Endometrial microvascular endothelial cells (primary cell): Measurements from ENCODE around the gene PIK3R6. TPM values are rescaled to one million over a fixed set of nuclear protein-coding genes. Genes with fewer than 3 reads are reported as not detected.
"Not testable (repeated sequence)": the region's sequence is repeated elsewhere in the genome, so short reads cannot be mapped to it uniquely, and the experiment has no call there.

Experiments used
- in situ Hi-C: cut with HindIII; loops from 2 replicates; pipeline ENCODE4 v1.10.0; 2017; ENCODE audit warnings: low sequenced_read_pairs, low pct_unique_long_range_greater_than_20kb; ENCODE audit errors: inconsistent ontology term
- total RNA-seq: library from RNA; depleted of rRNA; stranded (reverse); fragments of >200 nt; gene quantifications from one replicate; pipeline ENCODE4 v1.2.3, GENCODE V29; 2015; ENCODE audit errors: inconsistent ontology term

PIK3R6 gene
- total RNA-seq, 1 donor from 2014 or later = not detected

GRCh38 chr17:8806253-8806925 is 61.1 kb downstream of the PIK3R6 start:
- in situ Hi-C loops = no loop called here

GRCh38 chr17:8805396-8805795 is 62.1 kb downstream of the PIK3R6 start:
- in situ Hi-C loops = not testable (repeated sequence)

- in situ Hi-C loops = no loop called here
These were observed 63.7 kb downstream of the PIK3R6 start for GRCh38 chr17:8803531-8804420.

- in situ Hi-C loops = no loop called here
These were observed 66.2 kb downstream of the PIK3R6 start for GRCh38 chr17:8801135-8801840.

- in situ Hi-C loops = no loop called here
These were observed 66.8 kb downstream of the PIK3R6 start for GRCh38 chr17:8800656-8801055.

- in situ Hi-C loops = no loop called here
These were observed 67.8 kb downstream of the PIK3R6 start for GRCh38 chr17:8799570-8800212.

GRCh38 chr17:8798846-8799569 is 68.5 kb downstream of the PIK3R6 start, which contains the start of gene MFSD6L:
MFSD6L (minus strand) TSS chr17:8799365; CDS start chr17:8799120, 245 bp downstream.
- in situ Hi-C loops = no loop called here

GRCh38 chr17:8798176-8798845 is 69.2 kb downstream of the PIK3R6 start:
- in situ Hi-C loops = no loop called here

GRCh38 chr17:8797621-8798175 is 69.8 kb downstream of the PIK3R6 start:
- in situ Hi-C loops = no loop called here

GRCh38 chr17:8794636-8795035 is 72.8 kb downstream of the PIK3R6 start:
- in situ Hi-C loops = no loop called here

- in situ Hi-C loops = no loop called here
These were observed 73.8 kb downstream of the PIK3R6 start for GRCh38 chr17:8793649-8794048.

- in situ Hi-C loops = no loop called here
These were observed 74.8 kb downstream of the PIK3R6 start for GRCh38 chr17:8792646-8793045.

GRCh38 chr17:8791910-8792270 is 75.6 kb downstream of the PIK3R6 start:
- in situ Hi-C loops = no loop called here

GRCh38 chr17:8791248-8791909 is 76.1 kb downstream of the PIK3R6 start:
- in situ Hi-C loops = no loop called here

- in situ Hi-C loops = no loop called here
These were observed 77.7 kb downstream of the PIK3R6 start for GRCh38 chr17:8789743-8790142.

GRCh38 chr17:8788998-8789397 is 78.5 kb downstream of the PIK3R6 start:
- in situ Hi-C loops = no loop called here
